Spleen (tissue), 7 donors: ENCODE measurements around the gene KLHDC3.
"Not testable (repeated sequence)": the region's sequence is repeated elsewhere in the genome, so short reads cannot be mapped to it uniquely, and the experiment has no call there.

Source experiments
- POLR2A ChIP-seq, 3 donors: fragments of 450-650 bp; IDR thresholded peaks; one replicate each; pipeline ENCODE4 v1.5.1; 2017; ENCODE audit warnings: antibody characterized with exemption in 3 of 3, mild to moderate bottlenecking in 1 of 3
- POLR2AphosphoS5 ChIP-seq, 3 donors: sonication (generic); formaldehyde crosslinking; IDR thresholded peaks; one replicate each; pipeline ENCODE4 v1.5.1; 2017; ENCODE audit warnings: antibody characterized with exemption in 3 of 3
- TF ChIP-seq, protein P1 (sequence below), 11 experiments: fragments of 200-600 bp in 7 of 11; fragments of 450-650 bp in 4 of 11; sonication (generic) in 4 of 11; IDR thresholded peaks in 8 of 11; conservative IDR thresholded peaks in 3 of 11; 1 replicate in 7 of 11; 2 replicates in 4 of 11; pipeline versions ENCODE4 v1.4.0 to v1.8.0; 2016 to 2021; ENCODE audit warnings: antibody characterized with exemption in 11 of 11, inconsistent platforms in 4 of 11, mild to moderate bottlenecking in 1 of 11
- donor health status: DM: no; HTN: no; CAD: no; lungs with moderate emphysema.
- donor health status: DM: no; HTN: no; CAD: no.
- donor health status: DM: no; HTN: no; CAD: no.

DNA sequence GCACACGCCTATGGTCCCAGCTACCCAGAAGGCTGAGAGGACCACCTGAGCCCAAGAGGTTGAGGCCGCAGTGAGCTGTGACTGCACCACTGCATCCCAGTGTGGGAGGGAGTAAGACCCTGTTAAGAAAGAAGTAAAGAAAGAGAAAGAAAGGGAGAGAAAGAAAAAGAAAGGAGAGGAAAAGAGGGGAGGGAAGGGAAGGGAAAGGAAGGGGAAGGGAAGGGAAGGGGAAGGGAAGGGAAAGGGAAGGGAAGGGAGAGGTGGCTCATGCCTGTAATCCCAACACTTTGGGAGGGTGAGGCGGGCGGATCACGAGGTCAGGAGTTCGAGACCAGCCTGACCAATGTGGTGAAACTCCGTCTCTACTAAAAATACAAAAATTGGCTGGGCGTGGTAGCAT is 27.4 kb downstream of the KLHDC3 start:
- TF ChIP-seq, protein P1, sequence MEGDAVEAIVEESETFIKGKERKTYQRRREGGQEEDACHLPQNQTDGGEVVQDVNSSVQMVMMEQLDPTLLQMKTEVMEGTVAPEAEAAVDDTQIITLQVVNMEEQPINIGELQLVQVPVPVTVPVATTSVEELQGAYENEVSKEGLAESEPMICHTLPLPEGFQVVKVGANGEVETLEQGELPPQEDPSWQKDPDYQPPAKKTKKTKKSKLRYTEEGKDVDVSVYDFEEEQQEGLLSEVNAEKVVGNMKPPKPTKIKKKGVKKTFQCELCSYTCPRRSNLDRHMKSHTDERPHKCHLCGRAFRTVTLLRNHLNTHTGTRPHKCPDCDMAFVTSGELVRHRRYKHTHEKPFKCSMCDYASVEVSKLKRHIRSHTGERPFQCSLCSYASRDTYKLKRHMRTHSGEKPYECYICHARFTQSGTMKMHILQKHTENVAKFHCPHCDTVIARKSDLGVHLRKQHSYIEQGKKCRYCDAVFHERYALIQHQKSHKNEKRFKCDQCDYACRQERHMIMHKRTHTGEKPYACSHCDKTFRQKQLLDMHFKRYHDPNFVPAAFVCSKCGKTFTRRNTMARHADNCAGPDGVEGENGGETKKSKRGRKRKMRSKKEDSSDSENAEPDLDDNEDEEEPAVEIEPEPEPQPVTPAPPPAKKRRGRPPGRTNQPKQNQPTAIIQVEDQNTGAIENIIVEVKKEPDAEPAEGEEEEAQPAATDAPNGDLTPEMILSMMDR (IDR thresholded peaks at IDR 0.05 in 8 of 11, conservative IDR thresholded peaks at IDR 0.05 in 3 of 11): not testable (repeated sequence)
- not testable (repeated sequence) for TF ChIP-seq POLR2A, POLR2AphosphoS5 (IDR thresholded peaks at IDR 0.05)
